Mesendoderm (in vitro differentiated cells): ENCODE results near the gene CCDC71L.

ENCODE experiments used
- DNase-seq: peaks from one replicate; pipeline ENCODE4 v3.0.0; 2013
- H2AK5ac ChIP-seq: 2 replicates; pipeline ENCODE4 v1.6.1; 2013; ENCODE audit warnings: low read length, inconsistent platforms
- H2BK120ac ChIP-seq: 2 replicates; pipeline ENCODE4 v1.6.1; 2013; ENCODE audit warnings: low read depth, mild to moderate bottlenecking, low read length, moderate library complexity, mixed read lengths
- H2BK15ac ChIP-seq: replicated peaks from 2 replicates; pipeline ENCODE4 v1.6.1; 2013; ENCODE audit warnings: low read depth, mild to moderate bottlenecking, moderate library complexity
- H2BK5ac ChIP-seq: 2 replicates; pipeline ENCODE4 v1.6.1; 2013; ENCODE audit warnings: low read length, inconsistent platforms
- H3K18ac ChIP-seq: 2 replicates; pipeline ENCODE4 v1.6.1; 2013; ENCODE audit warnings: mild to moderate bottlenecking, low read length, mixed read lengths
- H3K23ac ChIP-seq: one replicate; pipeline ENCODE4 v1.6.1; 2013; ENCODE audit warnings: low read length
- H3K27ac ChIP-seq: 2 replicates; pipeline ENCODE4 v1.5.1; 2013; ENCODE audit warnings: low read depth, mild to moderate bottlenecking, inconsistent platforms, low read length, moderate library complexity
- H3K27me3 ChIP-seq: 2 replicates; pipeline ENCODE4 v1.6.1; 2013; ENCODE audit warnings: low read length, control low read depth, mild to moderate bottlenecking, inconsistent platforms; ENCODE audit not compliant: insufficient read depth, poor library complexity
- H3K36me3 ChIP-seq: 2 replicates; pipeline ENCODE4 v1.6.1; 2013; ENCODE audit warnings: low read length, inconsistent platforms; ENCODE audit not compliant: control insufficient read depth, insufficient read depth
- H3K4ac ChIP-seq: one replicate; pipeline ENCODE4 v1.6.1; 2013; ENCODE audit warnings: low read depth, mild to moderate bottlenecking, low read length, moderate library complexity
- H3K4me1 ChIP-seq: 2 replicates; pipeline ENCODE4 v1.6.1; 2013; ENCODE audit warnings: low read depth, low read length, inconsistent platforms; ENCODE audit not compliant: control insufficient read depth
- H3K4me2 ChIP-seq: 2 replicates; pipeline ENCODE4 v1.6.1; 2013; ENCODE audit warnings: low read length
- H3K4me3 ChIP-seq: 2 replicates; pipeline ENCODE4 v1.5.1; 2013; ENCODE audit warnings: mild to moderate bottlenecking, low read length
- H3K56ac ChIP-seq: one replicate; pipeline ENCODE4 v1.6.1; 2013; ENCODE audit warnings: low read length
- H3K79me1 ChIP-seq: 2 replicates; pipeline ENCODE4 v1.6.1; 2013; ENCODE audit warnings: low read length, inconsistent platforms
- H3K79me2 ChIP-seq: 2 replicates; pipeline ENCODE4 v1.6.1; 2013; ENCODE audit warnings: mild to moderate bottlenecking, low read length; ENCODE audit not compliant: control insufficient read depth, insufficient read depth
- H3K9ac ChIP-seq: 2 replicates; pipeline ENCODE4 v1.6.1; 2013; ENCODE audit warnings: low read length, inconsistent platforms
- H4K5ac ChIP-seq: one replicate; pipeline ENCODE4 v1.6.1; 2013; ENCODE audit warnings: low read length
- H4K8ac ChIP-seq: one replicate; pipeline ENCODE4 v1.6.1; 2013; ENCODE audit warnings: low read depth, mild to moderate bottlenecking, control low read depth, low read length, moderate library complexity
- WGBS: extraction: QIAGEN DNeasy Blood & Tissue Kit; methylation state at CpG from one replicate; pipeline ENCODE4 v1.1.7; 2013; ENCODE audit warnings: low lambda C conversion rate, missing lambda C conversion rate; ENCODE audit not compliant: insufficient coverage; ENCODE audit errors: extremely low coverage; 5-methylcytosine and 5-hydroxymethylcytosine counted together

The CCDC71L gene

DNA sequence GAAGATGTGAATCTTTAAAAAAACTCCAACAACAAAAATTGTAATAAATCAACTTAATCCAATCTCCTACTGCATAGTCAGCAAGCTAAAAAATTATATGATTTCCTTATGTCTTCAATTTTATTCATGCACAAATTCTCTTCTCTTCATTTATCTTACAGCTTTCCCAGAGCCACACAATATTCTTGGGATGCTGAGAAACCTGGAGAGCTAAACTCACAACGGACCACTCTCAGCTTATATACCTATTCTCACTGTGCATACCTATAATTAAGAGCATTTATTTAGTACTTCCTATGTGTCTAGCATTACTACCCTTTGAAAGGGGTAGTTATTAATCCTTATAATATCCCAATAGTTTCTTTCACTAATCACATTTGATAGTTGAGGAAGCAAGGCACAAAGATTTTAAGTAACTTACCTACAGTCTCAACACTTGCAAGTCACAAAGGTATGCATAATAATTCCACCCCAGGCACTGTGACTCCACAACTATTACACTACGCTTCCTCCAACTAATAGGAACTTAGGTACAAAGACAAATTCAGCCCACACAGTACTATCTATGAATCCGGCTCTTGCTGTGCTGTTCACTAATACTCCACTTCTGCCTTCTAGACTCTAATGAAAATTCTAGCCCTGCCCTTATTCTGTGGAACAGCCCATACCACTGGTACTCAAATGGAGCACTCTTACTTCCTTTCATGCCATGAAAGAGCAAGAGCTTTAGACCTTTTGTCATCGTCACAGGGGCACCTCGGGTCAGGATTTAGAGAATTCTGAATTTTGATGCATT lies 5.1 kb downstream of the CCDC71L start:
- H2AK5ac ChIP-seq = no peak overlapping the region
- no peak overlapping the region for H2BK120ac ChIP-seq
- no peak overlapping the region for H2BK5ac ChIP-seq
- H3K79me1 ChIP-seq = peaks cover 3% of the 10 kb centered on the region
- H3K27ac ChIP-seq = no peak overlapping the region
- no peak overlapping the region for H4K5ac ChIP-seq
- H3K56ac ChIP-seq = no peak overlapping the region
- no peak overlapping the region for H3K18ac ChIP-seq
- no peak overlapping the region for H4K8ac ChIP-seq
- no peak overlapping the region for H3K9ac ChIP-seq
- no CpG with 5 or more reads among the region's 5 CpGs for WGBS
- no peaks in the 10 kb centered on the region for H3K79me2 ChIP-seq
- no peak for DNase-seq
- no peak overlapping the region for H3K23ac ChIP-seq
- H2BK15ac ChIP-seq = no peak overlapping the region
- H3K27me3 ChIP-seq = no peaks in the 10 kb centered on the region
- H3K4me3 ChIP-seq = no peak overlapping the region
- no peak overlapping the region for H3K4ac ChIP-seq
- H3K36me3 ChIP-seq = no peaks in the 10 kb centered on the region
- no peak overlapping the region for H3K4me2 ChIP-seq
- H3K4me1 ChIP-seq = no peaks in the 10 kb centered on the region

DNA sequence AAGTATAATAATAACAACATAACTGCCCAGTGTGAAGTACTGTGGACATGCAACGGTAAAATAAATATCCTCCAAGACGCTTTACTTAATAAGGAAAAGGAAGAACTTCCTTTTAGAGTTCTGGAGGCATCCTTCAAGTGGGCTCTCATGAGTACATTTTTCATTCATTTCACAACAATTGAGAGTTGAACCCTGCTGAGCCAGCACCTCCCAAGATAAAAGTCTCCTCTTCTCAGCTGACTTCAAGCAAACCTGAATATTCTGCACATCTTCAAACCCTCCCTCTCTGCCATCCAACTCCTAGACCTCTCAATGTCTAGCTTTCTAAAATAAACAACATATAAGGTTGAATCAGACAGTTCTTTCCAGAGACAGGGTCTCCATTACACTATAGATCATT lies 7.5 kb downstream of the CCDC71L start:
- Histone ChIP-seq H3K79me2 (no peaks in the 10 kb centered on the region), H2BK120ac (no peak overlapping the region), H3K18ac (no peak overlapping the region), H3K27me3 (no peaks in the 10 kb centered on the region), H3K4me2 (no peak overlapping the region), H2AK5ac (no peak overlapping the region), H3K79me1 (peaks cover 1% of the 10 kb centered on the region), H4K8ac (no peak overlapping the region), H3K36me3 (no peaks in the 10 kb centered on the region), H3K4ac (no peak overlapping the region), H3K56ac (no peak overlapping the region), H3K23ac (no peak overlapping the region), H4K5ac (no peak overlapping the region), H3K27ac (no peak overlapping the region), H2BK5ac (no peak overlapping the region), H2BK15ac (no peak overlapping the region), H3K4me3 (no peak overlapping the region), H3K4me1 (no peaks in the 10 kb centered on the region), H3K9ac (no peak overlapping the region)
- DNase-seq = no peak
- no CpG with 5 or more reads among the region's 2 CpGs for WGBS

DNA sequence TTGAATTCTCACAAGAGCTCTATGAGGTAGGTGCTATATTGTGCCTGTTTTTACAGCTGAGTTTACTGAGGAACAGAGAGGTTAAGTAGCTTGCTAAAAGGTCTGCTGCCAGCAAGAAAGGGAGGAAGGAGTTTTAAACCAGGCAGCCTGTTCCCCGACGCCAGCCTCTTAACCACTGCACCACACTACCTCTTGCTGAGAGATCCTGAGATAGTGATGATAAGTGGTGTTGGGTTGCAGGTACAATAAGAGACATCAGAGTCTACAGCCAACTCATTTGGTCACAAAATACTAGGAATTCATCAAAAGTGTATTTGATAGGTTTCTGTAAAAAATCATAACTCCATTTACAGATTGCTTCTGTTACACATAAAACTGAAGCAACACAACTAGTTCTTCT lies 8.0 kb downstream of the CCDC71L start:
- H3K27ac ChIP-seq = no peak overlapping the region
- no peak for DNase-seq

DNA sequence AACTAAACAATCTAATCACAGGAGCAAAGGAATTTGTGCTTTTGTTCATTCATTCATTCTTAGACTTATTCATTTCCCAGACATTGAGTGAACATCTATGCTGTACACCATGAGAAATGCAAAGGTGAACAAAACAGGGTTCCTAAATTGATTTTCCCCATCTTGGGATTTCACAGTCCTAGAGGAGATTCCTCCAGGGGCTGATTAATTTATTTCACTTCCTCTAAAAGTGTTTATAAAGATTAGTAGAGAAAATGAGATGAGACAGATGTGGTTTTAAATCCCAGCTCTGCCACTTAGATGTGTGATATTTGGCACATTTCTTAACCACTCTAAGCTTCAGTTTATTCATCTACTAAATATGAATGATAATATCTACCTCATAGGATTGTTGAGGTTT lies 8.9 kb downstream of the CCDC71L start:
- H2AK5ac ChIP-seq = no peak overlapping the region
- no peaks in the 10 kb centered on the region for H3K4me1 ChIP-seq
- H3K79me1 ChIP-seq = no peaks in the 10 kb centered on the region
- no peak overlapping the region for H3K27ac ChIP-seq
- no peak overlapping the region for H3K56ac ChIP-seq
- no peak for DNase-seq
- H4K8ac ChIP-seq = no peak overlapping the region
- H3K4me2 ChIP-seq = no peak overlapping the region
- H2BK5ac ChIP-seq = no peak overlapping the region
- no peak overlapping the region for H4K5ac ChIP-seq
- H3K36me3 ChIP-seq = no peaks in the 10 kb centered on the region
- no peak overlapping the region for H2BK120ac ChIP-seq
- H3K79me2 ChIP-seq = no peaks in the 10 kb centered on the region
- H3K27me3 ChIP-seq = no peaks in the 10 kb centered on the region
- H3K9ac ChIP-seq = no peak overlapping the region
- H3K4me3 ChIP-seq = no peak overlapping the region
- H2BK15ac ChIP-seq = no peak overlapping the region
- H3K23ac ChIP-seq = no peak overlapping the region
- no peak overlapping the region for H3K18ac ChIP-seq
- H3K4ac ChIP-seq = no peak overlapping the region

More for the DNA sequence above, 8.0 kb downstream of the CCDC71L start:
- H2BK120ac ChIP-seq = no peak overlapping the region
- H3K18ac ChIP-seq = no peak overlapping the region
- no peaks in the 10 kb centered on the region for H3K27me3 ChIP-seq
- no CpG with 5 or more reads among the region's 2 CpGs for WGBS
- no peak overlapping the region for H4K5ac ChIP-seq
- H3K79me2 ChIP-seq = no peaks in the 10 kb centered on the region
- H3K36me3 ChIP-seq = no peaks in the 10 kb centered on the region
- H3K4me1 ChIP-seq = no peaks in the 10 kb centered on the region
- H3K56ac ChIP-seq = no peak overlapping the region
- no peak overlapping the region for H2BK5ac ChIP-seq
- no peaks in the 10 kb centered on the region for H3K79me1 ChIP-seq
- no peak overlapping the region for H3K9ac ChIP-seq
- H3K4me2 ChIP-seq = no peak overlapping the region
- no peak overlapping the region for H3K23ac ChIP-seq
- H4K8ac ChIP-seq = no peak overlapping the region
- H2AK5ac ChIP-seq = no peak overlapping the region
- no peak overlapping the region for H3K4ac ChIP-seq
- H2BK15ac ChIP-seq = no peak overlapping the region
- H3K4me3 ChIP-seq = no peak overlapping the region

DNA sequence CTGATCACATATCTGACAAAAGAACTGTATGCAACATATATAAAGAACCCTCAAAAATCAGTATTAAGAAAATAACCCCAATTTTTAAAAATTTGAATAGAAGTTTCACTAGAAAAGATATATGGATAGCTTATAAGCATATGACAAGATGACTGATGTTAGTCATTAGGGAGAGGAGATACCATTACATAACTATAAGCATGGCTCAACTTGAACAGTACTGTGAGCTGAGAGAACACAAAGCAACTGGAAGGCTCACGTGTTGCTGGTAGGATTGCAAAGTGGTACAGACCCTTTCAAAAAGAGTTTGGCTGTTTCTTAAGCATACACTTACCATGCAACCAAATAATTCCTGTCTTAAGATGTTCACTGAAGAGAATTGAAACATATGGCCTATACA lies 14.7 kb downstream of the CCDC71L start:
- no peak overlapping the region for H2BK15ac ChIP-seq
- no peak overlapping the region for H3K9ac ChIP-seq
- H3K4me2 ChIP-seq = no peak overlapping the region
- H3K56ac ChIP-seq = no peak overlapping the region
- H2AK5ac ChIP-seq = no peak overlapping the region
- H3K36me3 ChIP-seq = no peaks in the 10 kb centered on the region
- H3K79me2 ChIP-seq = no peaks in the 10 kb centered on the region
- H4K5ac ChIP-seq = no peak overlapping the region
- H2BK120ac ChIP-seq = no peak overlapping the region
- H3K23ac ChIP-seq = no peak overlapping the region
- no peak for DNase-seq
- no peak overlapping the region for H2BK5ac ChIP-seq
- H3K79me1 ChIP-seq = no peaks in the 10 kb centered on the region
- no peaks in the 10 kb centered on the region for H3K4me1 ChIP-seq
- H3K4me3 ChIP-seq = no peak overlapping the region
- WGBS = no CpG with 5 or more reads among the region's 1 CpG
- no peak overlapping the region for H3K18ac ChIP-seq
- H4K8ac ChIP-seq = no peak overlapping the region
- no peak overlapping the region for H3K27ac ChIP-seq
- H3K27me3 ChIP-seq = no peaks in the 10 kb centered on the region
- no peak overlapping the region for H3K4ac ChIP-seq

DNA sequence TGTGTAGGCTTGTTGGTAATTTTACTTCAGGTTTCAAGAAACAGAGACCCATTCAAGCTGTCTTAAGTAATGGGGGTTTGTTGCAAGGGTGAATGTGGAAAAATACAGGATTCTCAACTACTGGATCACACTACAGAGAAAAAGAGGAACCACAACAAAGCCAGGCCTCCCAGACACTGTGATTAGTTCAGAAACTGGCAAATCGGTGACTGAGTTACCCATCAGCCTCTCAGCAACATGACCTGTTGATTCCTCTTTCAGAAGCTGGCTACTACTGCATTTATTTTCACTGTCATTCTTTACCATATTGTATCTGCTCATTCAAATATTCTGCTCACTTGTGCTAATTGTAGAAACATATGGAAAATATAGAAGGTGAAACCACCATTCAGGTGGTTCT lies 16.0 kb downstream of the CCDC71L start:
- DNase-seq = no peak

More for the DNA sequence above, 16.0 kb downstream of the CCDC71L start:
- Histone ChIP-seq H3K18ac (no peak overlapping the region), H4K5ac (no peak overlapping the region), H3K56ac (no peak overlapping the region), H3K4me1 (no peaks in the 10 kb centered on the region), H3K4ac (no peak overlapping the region), H3K36me3 (no peaks in the 10 kb centered on the region), H3K27ac (no peak overlapping the region), H2AK5ac (no peak overlapping the region), H3K9ac (no peak overlapping the region), H3K4me3 (no peak overlapping the region), H2BK120ac (no peak overlapping the region), H4K8ac (no peak overlapping the region), H3K4me2 (no peak overlapping the region), H2BK15ac (no peak overlapping the region), H2BK5ac (no peak overlapping the region), H3K27me3 (no peaks in the 10 kb centered on the region), H3K23ac (no peak overlapping the region), H3K79me2 (no peaks in the 10 kb centered on the region), H3K79me1 (no peaks in the 10 kb centered on the region)
- no CpG with 5 or more reads among the region's 1 CpG for WGBS
